Measurements from ENCODE around the gene CCNF. TPM values are rescaled to one million over a fixed set of nuclear protein-coding genes. Genes with fewer than 3 reads are reported as not detected.
"Not testable (repeated sequence)": the region's sequence is repeated elsewhere in the genome, so short reads cannot be mapped to it uniquely, and the experiment has no call there.

CCNF gene
- total RNA-seq, 4 donors from 2014 or later: 5.6 to 17.7 (median 11.3) TPM

- intact Hi-C loops (cut with DNase I; ENCODE audit: low total_unique reads): no loop called here
- 83 to 89% methylated on average over 14 of the region's 14 CpGs for WGBS, 2 donors
Measured at GRCh38 chr16:2438121-2438520, 8.9 kb downstream of the CCNF start.

GRCh38 chr16:2439598-2439997 is 10.4 kb downstream of the CCNF start:
- WGBS, 2 donors: 90 to 96% methylated on average over 10 to 11 of the region's 11 CpGs
- no peak overlapping the region for H3K4me3 ChIP-seq (ENCODE audit: low read depth, poor library complexity, severe bottlenecking)
- DNase-seq (ENCODE audit: low spot score in 2 of 2): no peak
- intact Hi-C loops (cut with DNase I; ENCODE audit: low total_unique reads): no loop called here
- TF ChIP-seq POLR2A (IDR thresholded peaks at IDR 0.05) (no peak), CTCF (IDR thresholded peaks at IDR 0.05) (no peak)

More at GRCh38 chr16:2438121-2438520, 8.9 kb downstream of the CCNF start:
- no peak for DNase-seq (ENCODE audit: low spot score in 2 of 2)
- H3K4me3 ChIP-seq (ENCODE audit: low read depth, poor library complexity, severe bottlenecking): no peak overlapping the region
- TF ChIP-seq CTCF (IDR thresholded peaks at IDR 0.05) (no peak), POLR2A (IDR thresholded peaks at IDR 0.05) (no peak)

GRCh38 chr16:2441143-2441804 is 12.0 kb downstream of the CCNF start:
- 83 to 87% methylated on average over 14 to 15 of the region's 15 CpGs for WGBS, 2 donors
- DNase-seq (ENCODE audit: low spot score in 2 of 2); intact Hi-C loops (cut with DNase I; ENCODE audit: low total_unique reads); H3K4me3 ChIP-seq (ENCODE audit: low read depth, poor library complexity, severe bottlenecking): not testable (repeated sequence)

- no peak for TF ChIP-seq CTCF (IDR thresholded peaks at IDR 0.05)
- no peak for TF ChIP-seq POLR2A (IDR thresholded peaks at IDR 0.05)
- intact Hi-C loops (cut with DNase I; ENCODE audit: low total_unique reads): no loop called here
- H3K4me3 ChIP-seq (ENCODE audit: low read depth, poor library complexity, severe bottlenecking): no peak overlapping the region
- no peak for DNase-seq (ENCODE audit: low spot score in 2 of 2)
- 91 to 93% methylated on average over 9 of the region's 9 CpGs for WGBS, 2 donors
Measured at GRCh38 chr16:2443555-2443954, 14.3 kb downstream of the CCNF start.

- intact Hi-C loops (cut with DNase I; ENCODE audit: low total_unique reads): no loop called here
- peak in 1 of 2 donors; percentile 81 for DNase-seq (ENCODE audit: low spot score in 2 of 2)
- TF ChIP-seq POLR2A (IDR thresholded peaks at IDR 0.05): no peak
- TF ChIP-seq CTCF (IDR thresholded peaks at IDR 0.05): no peak
- WGBS, 2 donors: 89 to 90% methylated on average over 11 of the region's 11 CpGs
- no peak overlapping the region for H3K4me3 ChIP-seq (ENCODE audit: low read depth, poor library complexity, severe bottlenecking)
Measured at GRCh38 chr16:2447920-2448583, 18.8 kb downstream of the CCNF start.

GRCh38 chr16:2449118-2449517 is 19.9 kb downstream of the CCNF start:
- intact Hi-C loops (cut with DNase I; ENCODE audit: low total_unique reads): no loop called here
- TF ChIP-seq POLR2A (IDR thresholded peaks at IDR 0.05): no peak
- no peak for TF ChIP-seq CTCF (IDR thresholded peaks at IDR 0.05)
- WGBS, 2 donors: 88 to 96% methylated on average over 5 to 16 of the region's 25 CpGs
- DNase-seq (ENCODE audit: low spot score in 2 of 2): no peak
- H3K4me3 ChIP-seq (ENCODE audit: low read depth, poor library complexity, severe bottlenecking): no peak overlapping the region
